Skeletal muscle satellite cell (primary cell): ENCODE results near the gene HENMT1.
A peak's percentile ranks its signal among the peaks of the same experiment; 100 is the strongest.
"Not testable (repeated sequence)": the region's sequence is repeated elsewhere in the genome, so short reads cannot be mapped to it uniquely, and the experiment has no call there.

ENCODE experiments used
- H3K27me3 ChIP-seq: 2 replicates; pipeline ENCODE4 v1.7.0; 2013; ENCODE audit warnings: low read length; ENCODE audit not compliant: control insufficient read depth, insufficient read depth
- H3K36me3 ChIP-seq: 2 replicates; pipeline ENCODE4 v1.7.0; 2013; ENCODE audit warnings: mild to moderate bottlenecking, control low read depth, low read length; ENCODE audit not compliant: insufficient read depth
- H3K4me1 ChIP-seq: 2 replicates; pipeline ENCODE4 v1.7.0; 2013; ENCODE audit warnings: low read length; ENCODE audit not compliant: control insufficient read depth, insufficient read depth
- H3K4me2 ChIP-seq: 2 replicates; pipeline ENCODE4 v1.7.0; 2013; ENCODE audit warnings: mild to moderate bottlenecking, low read length
- H3K4me3 ChIP-seq: 2 replicates; pipeline ENCODE4 v1.7.0; 2013; ENCODE audit warnings: low read length
- H3K9ac ChIP-seq: 2 replicates; pipeline ENCODE4 v1.7.0; 2013; ENCODE audit warnings: mild to moderate bottlenecking, low read depth, low read length, moderate library complexity
- H3K9me3 ChIP-seq: replicated peaks from 2 replicates; pipeline ENCODE4 v1.7.0; 2013; ENCODE audit warnings: mild to moderate bottlenecking, control low read depth, low read length

The HENMT1 gene

DNA sequence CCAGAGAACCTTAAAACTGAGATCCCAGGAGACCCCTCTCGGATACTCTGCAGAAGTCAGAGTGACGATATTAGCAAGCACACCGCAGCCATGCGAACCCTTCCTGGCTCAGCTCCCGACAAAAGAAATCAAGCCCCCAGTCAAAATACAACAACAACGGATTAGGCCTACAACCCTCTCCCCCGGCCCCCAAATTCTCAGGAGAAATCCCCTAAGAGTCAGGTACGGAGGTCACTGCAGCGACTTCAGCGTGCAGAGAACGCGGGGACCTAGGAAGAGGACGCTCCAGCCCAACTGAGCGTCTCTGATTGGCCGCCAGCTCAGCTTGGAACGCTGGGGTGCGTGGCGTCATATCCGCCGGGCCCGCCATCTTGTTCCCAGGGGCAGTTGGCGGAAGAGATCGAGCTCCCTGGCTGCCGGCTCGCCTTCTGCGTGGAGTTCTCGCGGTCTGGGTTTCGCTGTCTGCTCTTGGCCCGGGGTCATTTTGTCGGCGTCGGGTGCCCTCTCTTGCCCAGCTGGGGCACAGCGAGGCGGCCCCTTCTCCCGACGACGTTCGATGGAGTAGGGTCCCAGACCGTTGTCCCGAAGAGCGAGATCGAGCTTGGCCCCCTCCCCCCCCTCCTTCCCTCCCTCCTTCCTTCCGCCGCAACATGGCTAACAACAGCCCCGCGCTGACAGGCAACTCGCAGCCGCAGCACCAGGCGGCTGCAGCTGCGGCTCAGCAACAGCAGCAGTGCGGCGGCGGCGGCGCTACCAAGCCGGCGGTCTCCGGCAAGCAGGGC lies 31.2 kb upstream of the HENMT1 start, which contains the start of gene PRPF38B:
Gene PRPF38B (plus strand): TSS at position 369 of the 782 bp plus-strand sequence. CDS start 282 bp downstream, at position 651.
- Histone ChIP-seq H3K9ac (peak within 1 kb of the TSS; percentile 96), H3K4me1 (peaks cover 11% of the 10 kb centered on the region), H3K4me3 (peak within 1 kb of the TSS; percentile 90)

DNA sequence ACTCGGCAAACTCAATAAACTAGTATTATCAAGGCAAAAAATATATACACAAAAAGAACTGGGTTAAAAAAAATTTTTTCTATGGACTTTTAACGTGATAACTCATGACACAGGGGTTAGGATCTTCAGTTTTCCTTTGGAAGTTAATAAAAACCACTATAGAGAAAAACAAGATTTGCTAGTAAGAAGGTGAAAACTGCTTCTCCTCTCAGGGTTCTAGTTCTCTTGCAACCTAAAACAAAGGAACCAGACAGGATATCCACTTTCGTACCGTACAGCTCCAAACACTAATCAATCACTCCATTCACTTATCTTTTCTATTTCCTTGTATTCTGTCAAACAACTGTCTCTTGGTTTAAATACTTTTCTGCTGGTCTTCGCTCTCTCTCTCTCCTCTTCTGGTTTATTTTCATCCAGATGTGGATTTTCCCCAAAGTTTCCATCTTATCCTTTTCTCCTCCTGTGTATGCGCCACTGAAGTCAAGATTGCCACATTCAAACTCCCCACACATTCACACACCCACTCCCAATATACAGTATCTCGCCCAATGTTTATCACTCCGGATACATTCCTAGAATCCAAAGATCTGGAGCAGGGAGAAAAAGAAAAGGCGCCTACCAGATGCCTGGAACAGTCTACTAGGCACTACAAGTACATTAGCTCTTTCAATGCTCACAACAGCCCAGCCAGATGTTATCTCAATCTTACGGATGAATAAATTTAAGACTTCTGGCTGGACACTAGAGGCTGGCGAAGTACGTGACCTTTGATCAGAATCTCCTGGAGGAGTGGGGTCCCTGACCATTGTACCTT lies 30.4 kb upstream of the HENMT1 start:
- Histone ChIP-seq H3K4me1 (peaks cover 11% of the 10 kb centered on the region), H3K9ac (peak overlapping the region; percentile 96), H3K27me3 (no peaks in the 10 kb centered on the region), H3K36me3 (peaks cover 11% of the 10 kb centered on the region), H3K4me3 (peak overlapping the region; percentile 90), H3K4me2 (peak overlapping the region; percentile 84), H3K9me3 (no peaks in the 10 kb centered on the region)

More for the DNA sequence above, 31.2 kb upstream of the HENMT1 start, which contains the start of gene PRPF38B:
- Histone ChIP-seq H3K4me2 (peak within 1 kb of the TSS; percentile 84), H3K9me3 (no peaks in the 10 kb centered on the region), H3K36me3 (peaks cover 19% of the 10 kb centered on the region), H3K27me3 (no peaks in the 10 kb centered on the region)

DNA sequence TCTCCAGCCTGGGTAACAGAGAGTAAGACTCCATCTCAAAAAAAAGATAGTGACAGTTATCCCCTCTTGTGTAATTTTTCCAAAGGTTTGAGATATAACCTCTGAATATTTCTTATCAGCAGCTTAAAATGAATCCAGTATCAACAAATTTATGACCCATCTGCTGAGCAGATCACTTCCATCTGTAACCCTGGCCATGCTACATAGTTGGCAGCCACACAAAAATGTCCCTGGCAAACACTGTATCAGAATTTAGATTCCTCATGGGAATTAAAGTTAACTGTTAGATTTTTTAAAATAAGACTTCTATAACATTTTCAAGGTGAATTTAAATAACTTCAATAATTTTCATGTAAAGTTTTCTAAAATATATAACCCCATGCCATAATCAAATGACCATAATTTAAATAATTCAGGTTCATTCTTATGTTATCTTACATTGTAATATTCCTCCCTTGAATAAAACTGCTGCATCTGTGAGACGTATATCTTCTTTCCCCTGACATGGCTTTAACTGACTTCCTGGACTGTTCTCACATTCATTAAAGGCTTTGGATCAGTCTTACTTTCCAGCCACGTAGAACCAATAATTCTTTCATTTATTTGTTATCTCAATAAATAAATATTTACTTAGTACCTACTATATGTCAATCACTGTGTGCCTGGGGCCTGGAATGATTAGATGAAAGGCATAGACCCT lies 25.9 kb upstream of the HENMT1 start:
- no peak overlapping the region for H3K9ac ChIP-seq
- no peaks in the 10 kb centered on the region for H3K9me3 ChIP-seq
- H3K36me3 ChIP-seq: no peaks in the 10 kb centered on the region
- H3K4me3 ChIP-seq: no peak overlapping the region
- H3K4me2 ChIP-seq: no peak overlapping the region
- H3K27me3 ChIP-seq: peaks cover 18% of the 10 kb centered on the region
- peaks cover 5% of the 10 kb centered on the region for H3K4me1 ChIP-seq

DNA sequence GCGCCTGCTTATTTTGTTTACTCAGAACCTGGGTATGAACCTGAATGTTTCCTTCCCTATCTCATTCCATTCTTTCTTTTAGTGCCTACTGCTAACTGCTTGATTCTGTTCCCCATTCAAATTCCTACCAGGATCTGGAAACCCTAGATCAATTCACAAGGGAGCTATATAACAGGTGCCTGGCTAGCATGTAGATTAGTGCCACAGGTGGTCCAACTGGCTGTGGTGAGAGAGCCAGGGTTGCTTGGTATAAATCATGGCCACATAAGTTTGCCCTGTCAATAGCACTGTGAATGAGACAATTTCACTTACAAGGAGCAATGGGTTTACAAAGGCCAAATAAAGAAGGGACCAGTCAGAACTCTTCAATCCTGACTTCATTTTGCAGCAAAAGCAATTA lies 24.6 kb upstream of the HENMT1 start:
- Histone ChIP-seq H3K4me1 (no peaks in the 10 kb centered on the region), H3K9ac (no peak overlapping the region), H3K4me3 (no peak overlapping the region), H3K4me2 (no peak overlapping the region), H3K27me3 (peaks cover 22% of the 10 kb centered on the region), H3K36me3 (no peaks in the 10 kb centered on the region), H3K9me3 (no peaks in the 10 kb centered on the region)

DNA sequence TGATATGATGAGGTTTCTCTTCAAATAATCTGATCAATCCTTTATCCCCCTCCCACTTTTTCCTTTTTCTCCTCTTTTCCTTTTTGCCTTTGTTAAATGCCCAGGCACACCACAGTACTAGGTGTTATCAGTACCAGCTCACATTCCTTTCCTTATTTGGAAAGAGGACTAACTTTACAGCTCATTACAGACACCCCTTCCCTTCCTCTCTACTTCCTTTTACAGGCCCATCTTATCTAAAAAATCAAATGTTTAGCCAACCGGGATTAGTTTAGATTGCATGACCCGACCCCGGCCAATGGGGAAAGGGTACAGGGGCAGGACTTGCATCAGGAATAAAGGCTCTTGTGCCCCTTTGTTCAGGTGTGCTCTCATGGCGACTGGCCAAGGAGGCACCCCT lies 20.8 kb upstream of the HENMT1 start:
- H3K9ac ChIP-seq, H3K36me3 ChIP-seq, H3K4me1 ChIP-seq, H3K9me3 ChIP-seq, H3K4me2 ChIP-seq, H3K4me3 ChIP-seq: not testable (repeated sequence)
- peaks cover 31% of the 10 kb centered on the region for H3K27me3 ChIP-seq

DNA sequence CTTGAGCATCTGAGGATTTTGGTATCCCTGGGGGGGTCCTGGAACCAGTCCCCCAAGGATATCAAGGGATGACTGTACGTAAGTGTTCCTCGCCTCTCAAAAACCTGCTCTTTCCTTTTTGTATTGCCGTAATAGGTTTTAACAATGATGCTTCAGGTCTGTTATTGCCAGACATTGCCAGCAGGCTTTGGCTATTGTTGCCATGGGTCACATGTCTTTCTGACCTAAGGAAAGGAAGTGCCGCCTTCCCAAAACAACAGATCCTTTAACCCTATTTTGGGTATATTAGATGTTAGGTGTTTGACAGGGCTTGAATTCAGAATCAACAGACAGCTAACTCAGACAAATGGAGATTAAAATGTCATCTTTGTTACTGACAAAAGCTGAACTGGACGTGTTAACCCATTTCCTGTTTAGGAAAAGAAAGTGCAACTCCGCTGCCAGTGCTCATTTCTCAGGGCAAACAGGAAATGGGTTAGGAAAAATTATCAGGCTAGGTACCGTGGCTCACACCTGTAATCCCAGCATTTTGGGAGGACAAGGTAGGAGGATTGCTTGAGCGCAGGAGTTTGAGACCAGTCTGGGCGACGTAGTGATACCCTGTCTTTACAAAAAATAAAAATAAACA lies 18.8 kb upstream of the HENMT1 start:
- no peak overlapping the region for H3K4me3 ChIP-seq
- H3K9ac ChIP-seq: no peak overlapping the region
- no peaks in the 10 kb centered on the region for H3K36me3 ChIP-seq
- H3K4me1 ChIP-seq: no peaks in the 10 kb centered on the region
- no peaks in the 10 kb centered on the region for H3K9me3 ChIP-seq
- H3K4me2 ChIP-seq: no peak overlapping the region
- H3K27me3 ChIP-seq: peaks cover 20% of the 10 kb centered on the region

DNA sequence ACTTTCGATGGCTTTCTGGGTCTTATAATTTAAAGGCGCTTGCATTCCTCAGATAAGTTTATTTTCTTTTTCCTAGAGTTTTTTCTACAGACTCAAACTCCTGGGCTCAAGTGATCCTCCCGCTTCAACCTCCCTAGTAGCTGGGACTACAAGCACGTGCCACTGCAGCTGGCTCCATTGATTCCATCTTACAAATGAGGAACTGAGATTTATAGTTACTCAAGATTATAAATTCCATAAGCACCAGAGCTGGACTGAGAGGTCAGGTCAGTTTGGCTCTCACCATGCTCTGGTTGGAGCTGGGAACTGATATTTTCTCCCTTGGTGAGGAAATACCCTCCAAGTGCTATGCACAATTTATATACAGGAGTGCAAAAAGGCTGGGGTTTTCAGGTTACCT lies 17.8 kb upstream of the HENMT1 start:
- H3K9ac ChIP-seq: no peak overlapping the region
- H3K4me1 ChIP-seq: no peaks in the 10 kb centered on the region
- H3K27me3 ChIP-seq: peaks cover 20% of the 10 kb centered on the region
- no peak overlapping the region for H3K4me2 ChIP-seq
- H3K4me3 ChIP-seq: no peak overlapping the region
- no peaks in the 10 kb centered on the region for H3K36me3 ChIP-seq
- H3K9me3 ChIP-seq: no peaks in the 10 kb centered on the region

DNA sequence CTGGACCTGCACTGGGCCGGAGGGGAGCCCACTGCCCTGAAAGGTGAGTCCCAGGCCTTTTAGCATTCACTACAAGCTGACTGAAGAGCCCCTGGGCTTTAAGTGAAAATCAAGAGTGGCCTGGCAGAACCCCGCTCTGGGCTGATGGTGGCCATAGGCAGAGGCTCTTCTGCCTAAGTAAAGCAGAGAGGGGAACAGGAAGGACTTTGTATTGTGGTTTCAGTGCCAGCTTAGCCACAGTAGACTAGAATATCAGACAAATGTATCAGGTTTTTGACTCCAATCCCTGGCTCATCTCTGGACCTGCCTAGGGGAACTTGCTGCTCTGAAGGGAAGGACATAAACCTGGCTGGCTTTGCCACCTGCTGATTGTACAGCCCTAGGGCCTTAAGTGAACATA lies 10.2 kb upstream of the HENMT1 start:
- no peaks in the 10 kb centered on the region for H3K9me3 ChIP-seq

DNA sequence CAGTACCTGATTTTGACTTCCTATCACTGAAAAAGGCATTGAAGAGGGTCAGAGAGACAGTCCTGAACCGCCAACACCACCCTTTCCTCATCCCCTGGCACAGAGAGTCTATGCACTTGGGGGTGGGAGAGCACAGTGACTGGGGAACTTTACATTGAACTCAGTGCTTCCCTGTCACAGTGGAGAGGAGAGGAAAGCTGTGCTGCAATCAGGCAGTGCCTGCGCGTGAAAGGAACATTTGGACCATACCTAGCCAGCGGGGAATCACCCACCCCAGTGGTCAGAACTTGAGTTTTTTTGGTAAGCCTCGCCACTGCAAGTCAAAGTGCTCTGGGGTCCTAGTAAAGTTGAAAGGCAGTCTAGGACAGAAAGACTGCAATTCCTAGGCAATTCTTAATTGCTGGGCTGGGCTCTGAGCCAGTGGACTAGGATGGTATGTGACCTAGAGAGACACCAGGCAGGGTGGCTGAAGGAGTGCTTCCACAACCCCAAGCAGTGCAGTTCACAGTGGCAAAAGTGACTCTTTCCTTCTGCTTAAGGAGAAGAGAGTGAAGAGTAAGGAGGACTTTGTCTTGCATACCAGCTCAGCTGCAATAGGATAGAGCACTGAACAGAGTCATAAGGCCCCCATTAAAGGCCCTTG lies 9.4 kb upstream of the HENMT1 start:
- Histone ChIP-seq H3K4me3 (no peak overlapping the region), H3K36me3 (no peaks in the 10 kb centered on the region), H3K27me3 (peaks cover 8% of the 10 kb centered on the region), H3K9ac (no peak overlapping the region), H3K9me3 (no peaks in the 10 kb centered on the region), H3K4me1 (no peaks in the 10 kb centered on the region), H3K4me2 (no peak overlapping the region)

More for the DNA sequence above, 10.2 kb upstream of the HENMT1 start:
- no peaks in the 10 kb centered on the region for H3K36me3 ChIP-seq
- H3K9ac ChIP-seq: no peak overlapping the region
- peaks cover 8% of the 10 kb centered on the region for H3K27me3 ChIP-seq
- H3K4me1 ChIP-seq: no peaks in the 10 kb centered on the region
- H3K4me2 ChIP-seq: no peak overlapping the region
- no peak overlapping the region for H3K4me3 ChIP-seq

DNA sequence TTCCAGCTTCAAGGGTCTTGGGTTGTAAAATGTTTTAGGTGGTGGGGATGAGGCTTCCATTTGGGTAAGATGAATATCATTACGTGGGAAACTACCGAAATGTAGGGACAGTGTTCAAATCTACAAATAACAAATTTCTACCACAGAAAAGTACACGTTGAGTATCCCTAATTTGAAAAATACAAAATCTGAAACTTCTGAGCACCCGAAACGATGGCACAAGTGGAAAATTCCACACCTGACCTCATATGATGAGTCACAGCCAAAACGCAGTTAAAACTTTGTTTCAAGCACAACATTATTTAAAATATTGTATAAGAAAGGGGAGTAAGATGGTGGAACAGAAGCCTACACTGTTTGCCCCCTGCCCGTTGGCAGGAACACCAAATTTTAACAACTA lies 8.8 kb upstream of the HENMT1 start:
- no peaks in the 10 kb centered on the region for H3K4me1 ChIP-seq
- no peaks in the 10 kb centered on the region for H3K36me3 ChIP-seq
- no peaks in the 10 kb centered on the region for H3K9me3 ChIP-seq
- no peak overlapping the region for H3K4me2 ChIP-seq
- no peak overlapping the region for H3K4me3 ChIP-seq
- no peak overlapping the region for H3K9ac ChIP-seq
- peaks cover 8% of the 10 kb centered on the region for H3K27me3 ChIP-seq
